Naive B cell (primary cell): ENCODE results near the gene CASP5. TPM values are rescaled to one million over a fixed set of nuclear protein-coding genes. Genes with fewer than 3 reads are reported as not detected.
"Not testable (repeated sequence)": the region's sequence is repeated elsewhere in the genome, so short reads cannot be mapped to it uniquely, and the experiment has no call there.

Experiments
- ATAC-seq, 2 donors: fragments of 150-1000 bp; cut with Tn5 transposase; 2 replicates each; pipeline ENCODE4 v1.10.0; 2021; ENCODE audit warnings: low read depth in 2 of 2, mild to moderate bottlenecking in 2 of 2, moderate library complexity in 2 of 2
- DNase-seq: peaks from one replicate; pipeline ENCODE4 v3.0.0; 2022
- H3K27ac Mint-ChIP-seq, 6 donors: one replicate each; pipeline ENCODE4 v1.8.0; 2020 to 2022; ENCODE audit warnings: mild to moderate bottlenecking in 6 of 6, mixed read lengths in 6 of 6, moderate library complexity in 5 of 6, inconsistent platforms in 2 of 6
- H3K27me3 Mint-ChIP-seq, 3 donors: one replicate each; pipeline ENCODE4 v1.8.0; 2021 to 2022; ENCODE audit warnings: mixed read lengths in 3 of 3, mild to moderate bottlenecking in 1 of 3
- H3K36me3 Mint-ChIP-seq, 2 donors: one replicate each; pipeline ENCODE4 v1.8.0; 2020 to 2022; ENCODE audit warnings: mixed read lengths in 2 of 2, inconsistent platforms in 1 of 2, mild to moderate bottlenecking in 1 of 2
- H3K4me1 Mint-ChIP-seq, 3 donors: one replicate each; pipeline ENCODE4 v1.8.0; 2020 to 2022; ENCODE audit warnings: mixed read lengths in 3 of 3, inconsistent platforms in 1 of 3, mild to moderate bottlenecking in 1 of 3, moderate library complexity in 1 of 3
- H3K4me3 Mint-ChIP-seq, 8 donors: one replicate each; pipeline ENCODE4 v1.8.0; 2020 to 2022; ENCODE audit warnings: mild to moderate bottlenecking in 8 of 8, mixed read lengths in 8 of 8, moderate library complexity in 8 of 8, inconsistent platforms in 2 of 8
- H3K9me3 Mint-ChIP-seq, 7 donors: one replicate each; pipeline ENCODE4 v1.8.0; 2020 to 2022; ENCODE audit warnings: mixed read lengths in 7 of 7, mild to moderate bottlenecking in 5 of 7, inconsistent platforms in 2 of 7, moderate library complexity in 1 of 7
- polyA plus RNA-seq, 6 donors: library from polyadenylated mRNA; unstranded; fragments of 300-500 nt; fragmentation: Illumina TruSeq; gene quantifications; one replicate each; pipeline ENCODE4 v1.2.3, GENCODE V29; 2021; ENCODE audit warnings: low read depth in 6 of 6

Gene CASP5
- polyA plus RNA-seq, result not detected

GRCh38 chr11:105023003-105023402 is at the start of gene CASP5:
Gene CASP5, minus strand, starts transcription at chr11:105023168. Its CDS starts 32 bp downstream, at chr11:105023136.
- DNase-seq (no peak), ATAC-seq (peak; percentile 27 to 57)
- peaks cover 30 to 43% (median 34%) of the 10 kb centered on the region in 3 donors for H3K4me1 Mint-ChIP-seq
- H3K36me3 Mint-ChIP-seq, result peaks cover 19 to 21% of the 10 kb centered on the region in 2 donors
- H3K9me3 Mint-ChIP-seq, result peaks cover 0 to 3% (median 0%) of the 10 kb centered on the region in 7 donors
- H3K4me3 Mint-ChIP-seq, result peak within 1 kb of the TSS in 5 of 8 donors; percentile 0 to 40 (median 5)
- peak within 1 kb of the TSS in 5 of 6 donors; percentile 13 to 64 (median 36) for H3K27ac Mint-ChIP-seq
- H3K27me3 Mint-ChIP-seq, result no peaks in the 10 kb centered on the region

- not testable (repeated sequence) for H3K36me3 Mint-ChIP-seq, ATAC-seq
Measured at GRCh38 chr11:105072080-105072479, 49.1 kb upstream of the CASP5 start.

GRCh38 chr11:105071089-105071732 is 48.2 kb upstream of the CASP5 start:
- ATAC-seq, result no peak
- no peak overlapping the region for H3K4me3 Mint-ChIP-seq
- peaks cover 0 to 5% (median 4%) of the 10 kb centered on the region in 3 donors for H3K4me1 Mint-ChIP-seq
- H3K27me3 Mint-ChIP-seq, result peaks cover 0 to 17% (median 6%) of the 10 kb centered on the region in 3 donors
- H3K27ac Mint-ChIP-seq, result no peak overlapping the region
- no peaks in the 10 kb centered on the region for H3K36me3 Mint-ChIP-seq
- no peaks in the 10 kb centered on the region for H3K9me3 Mint-ChIP-seq
- no peak for DNase-seq

More at GRCh38 chr11:105072080-105072479, 49.1 kb upstream of the CASP5 start:
- DNase-seq, H3K27ac Mint-ChIP-seq, H3K9me3 Mint-ChIP-seq, H3K4me3 Mint-ChIP-seq, H3K4me1 Mint-ChIP-seq: not testable (repeated sequence)
- peaks cover 0 to 21% (median 12%) of the 10 kb centered on the region in 3 donors for H3K27me3 Mint-ChIP-seq

- H3K4me3 Mint-ChIP-seq, result no peak overlapping the region
- ATAC-seq (no peak), DNase-seq (no peak)
- H3K27ac Mint-ChIP-seq, result no peak overlapping the region
- no peaks in the 10 kb centered on the region for H3K36me3 Mint-ChIP-seq
- peaks cover 0 to 17% (median 6%) of the 10 kb centered on the region in 3 donors for H3K27me3 Mint-ChIP-seq
- H3K9me3 Mint-ChIP-seq, result no peaks in the 10 kb centered on the region
- peaks cover 0 to 5% (median 4%) of the 10 kb centered on the region in 3 donors for H3K4me1 Mint-ChIP-seq
Measured at GRCh38 chr11:105070306-105070705, 47.3 kb upstream of the CASP5 start.

GRCh38 chr11:105069749-105070148 is 46.8 kb upstream of the CASP5 start:
- ATAC-seq, DNase-seq, H3K27ac Mint-ChIP-seq, H3K4me1 Mint-ChIP-seq, H3K36me3 Mint-ChIP-seq, H3K9me3 Mint-ChIP-seq, H3K4me3 Mint-ChIP-seq: not testable (repeated sequence)
- peaks cover 0 to 17% (median 3%) of the 10 kb centered on the region in 3 donors for H3K27me3 Mint-ChIP-seq

- not testable (repeated sequence) for H3K27me3 Mint-ChIP-seq, H3K36me3 Mint-ChIP-seq, H3K27ac Mint-ChIP-seq
Measured at GRCh38 chr11:105063245-105063941, 40.4 kb upstream of the CASP5 start.

GRCh38 chr11:105057432-105057831 is 34.5 kb upstream of the CASP5 start:
- no peaks in the 10 kb centered on the region for H3K4me1 Mint-ChIP-seq
- no peak overlapping the region for H3K27ac Mint-ChIP-seq
- no peak for ATAC-seq

More at GRCh38 chr11:105063245-105063941, 40.4 kb upstream of the CASP5 start:
- not testable (repeated sequence) for DNase-seq, H3K4me1 Mint-ChIP-seq, ATAC-seq, H3K9me3 Mint-ChIP-seq, H3K4me3 Mint-ChIP-seq

GRCh38 chr11:105056446-105056845 is 33.5 kb upstream of the CASP5 start:
- no peaks in the 10 kb centered on the region for H3K9me3 Mint-ChIP-seq
- peaks cover 0 to 7% (median 0%) of the 10 kb centered on the region in 3 donors for H3K27me3 Mint-ChIP-seq
- no peaks in the 10 kb centered on the region for H3K36me3 Mint-ChIP-seq
- H3K4me1 Mint-ChIP-seq, result no peaks in the 10 kb centered on the region
- DNase-seq (no peak), ATAC-seq (no peak)
- H3K27ac Mint-ChIP-seq, result no peak overlapping the region
- no peak overlapping the region for H3K4me3 Mint-ChIP-seq

More at GRCh38 chr11:105057432-105057831, 34.5 kb upstream of the CASP5 start:
- no peak for DNase-seq
- H3K4me3 Mint-ChIP-seq, result no peak overlapping the region
- H3K9me3 Mint-ChIP-seq, result no peaks in the 10 kb centered on the region
- H3K36me3 Mint-ChIP-seq, result no peaks in the 10 kb centered on the region
- H3K27me3 Mint-ChIP-seq, result peaks cover 0 to 7% (median 0%) of the 10 kb centered on the region in 3 donors

GRCh38 chr11:105054723-105055493 is 31.9 kb upstream of the CASP5 start:
- ATAC-seq, result no peak
- H3K27me3 Mint-ChIP-seq, result peaks cover 0 to 7% (median 0%) of the 10 kb centered on the region in 3 donors

GRCh38 chr11:105052487-105052886 is 29.5 kb upstream of the CASP5 start:
- DNase-seq (no peak), ATAC-seq (no peak)
- H3K4me3 Mint-ChIP-seq, result no peak overlapping the region
- H3K27ac Mint-ChIP-seq, result no peak overlapping the region
- H3K27me3 Mint-ChIP-seq, result peaks cover 0 to 7% (median 0%) of the 10 kb centered on the region in 3 donors
- no peaks in the 10 kb centered on the region for H3K4me1 Mint-ChIP-seq
- H3K9me3 Mint-ChIP-seq, result no peaks in the 10 kb centered on the region
- no peaks in the 10 kb centered on the region for H3K36me3 Mint-ChIP-seq

More at GRCh38 chr11:105054723-105055493, 31.9 kb upstream of the CASP5 start:
- Mint-ChIP-seq H3K9me3 (no peaks in the 10 kb centered on the region), H3K27ac (no peak overlapping the region), H3K4me1 (no peaks in the 10 kb centered on the region), H3K4me3 (no peak overlapping the region), H3K36me3 (no peaks in the 10 kb centered on the region)
- DNase-seq, result no peak

- Mint-ChIP-seq H3K27ac (no peak overlapping the region), H3K9me3 (no peaks in the 10 kb centered on the region), H3K4me3 (no peak overlapping the region), H3K36me3 (no peaks in the 10 kb centered on the region), H3K4me1 (no peaks in the 10 kb centered on the region), H3K27me3 (peaks cover 0 to 2% (median 0%) of the 10 kb centered on the region in 3 donors)
- DNase-seq (no peak), ATAC-seq (no peak)
Measured at GRCh38 chr11:105051559-105051958, 28.6 kb upstream of the CASP5 start.

GRCh38 chr11:105049481-105049880 is 26.5 kb upstream of the CASP5 start:
- H3K4me3 Mint-ChIP-seq, result no peak overlapping the region
- DNase-seq, result no peak
- peaks cover 13 to 15% (median 14%) of the 10 kb centered on the region in 3 donors for H3K4me1 Mint-ChIP-seq
- no peaks in the 10 kb centered on the region for H3K9me3 Mint-ChIP-seq
- no peaks in the 10 kb centered on the region for H3K36me3 Mint-ChIP-seq
- H3K27ac Mint-ChIP-seq, result no peak overlapping the region
- ATAC-seq, result no peak
- H3K27me3 Mint-ChIP-seq, result no peaks in the 10 kb centered on the region

GRCh38 chr11:105046898-105047579 is 24.1 kb upstream of the CASP5 start:
- H3K36me3 Mint-ChIP-seq, result peaks cover 5 to 8% of the 10 kb centered on the region in 2 donors
- no peak for ATAC-seq
- no peak for DNase-seq
- peaks cover 32 to 37% (median 32%) of the 10 kb centered on the region in 3 donors for H3K4me1 Mint-ChIP-seq
- H3K27ac Mint-ChIP-seq, result peak overlapping the region in 2 of 6 donors; percentile 7 to 47
- H3K4me3 Mint-ChIP-seq, result no peak overlapping the region
- H3K27me3 Mint-ChIP-seq, result no peaks in the 10 kb centered on the region
- H3K9me3 Mint-ChIP-seq, result no peaks in the 10 kb centered on the region
